Stimulated activated CD4-positive, alpha-beta T cell treated with anti-CD3 and anti-CD28 coated beads, Interleukin-12 subunit alpha, Interleukin-12 subunit beta, amount 100 ng/mL, for 24 hours (primary cell): ENCODE data around the gene DYSF.
"Not testable (repeated sequence)": the region's sequence is repeated elsewhere in the genome, so short reads cannot be mapped to it uniquely, and the experiment has no call there.

Experiments used
- DNase-seq, 2 experiments: peaks; one replicate each; pipeline ENCODE4 v3.0.0-alpha.2; 2020; ENCODE audit warnings: low read depth in 2 of 2

DYSF gene

DNA sequence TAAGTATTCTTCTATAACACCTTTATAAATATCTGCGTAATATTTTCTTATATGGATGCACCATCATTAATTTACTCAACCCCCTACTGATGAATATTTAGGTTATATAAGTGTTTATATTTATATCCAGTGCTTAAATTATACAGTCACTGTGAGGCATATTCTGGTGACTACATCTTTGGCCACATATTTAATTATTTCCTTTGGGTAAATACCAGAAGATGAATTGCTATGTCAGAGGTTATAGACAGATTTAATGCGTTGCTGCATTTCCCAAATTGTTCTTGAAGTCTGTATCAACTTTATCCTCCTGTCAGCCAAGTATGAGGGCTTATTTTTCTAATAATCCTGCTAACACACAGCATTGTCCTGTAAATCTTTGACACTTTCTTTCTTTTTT lies 18.7 kb downstream of the DYSF start:
- DNase-seq: no peak

DNA sequence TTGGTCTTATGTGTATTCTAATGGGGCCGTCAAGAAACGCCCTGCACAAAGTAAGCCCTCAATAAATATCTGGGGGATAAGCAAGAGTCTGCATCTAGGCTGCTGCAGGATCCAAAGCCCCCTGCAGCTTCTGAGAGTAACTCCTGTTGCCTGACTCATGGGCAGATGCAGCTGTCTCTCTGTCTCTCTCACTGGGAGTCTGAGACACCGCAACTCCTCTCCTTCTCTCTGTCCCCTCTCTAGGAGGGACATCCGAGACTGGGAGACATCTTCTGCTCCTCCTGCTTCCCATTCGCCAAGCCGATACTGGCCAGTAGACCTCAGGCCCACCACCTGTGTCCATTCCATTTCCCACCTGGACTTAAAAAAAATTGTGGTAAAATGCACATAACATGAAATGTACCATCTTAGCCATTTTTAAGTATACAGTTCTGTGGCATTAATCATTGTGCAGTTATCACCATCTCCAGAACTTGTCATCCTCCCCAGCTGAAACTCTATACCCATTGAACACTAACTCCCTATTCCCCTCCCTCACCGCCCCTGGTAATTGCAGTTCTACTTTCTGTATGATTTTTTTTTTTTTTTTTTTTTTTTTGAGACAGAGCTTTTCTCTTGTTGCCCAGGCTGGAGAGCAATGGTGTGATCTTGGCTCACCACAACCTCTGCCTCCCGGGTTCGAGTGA lies 20.1 kb downstream of the DYSF start:
- DNase-seq: no peak

DNA sequence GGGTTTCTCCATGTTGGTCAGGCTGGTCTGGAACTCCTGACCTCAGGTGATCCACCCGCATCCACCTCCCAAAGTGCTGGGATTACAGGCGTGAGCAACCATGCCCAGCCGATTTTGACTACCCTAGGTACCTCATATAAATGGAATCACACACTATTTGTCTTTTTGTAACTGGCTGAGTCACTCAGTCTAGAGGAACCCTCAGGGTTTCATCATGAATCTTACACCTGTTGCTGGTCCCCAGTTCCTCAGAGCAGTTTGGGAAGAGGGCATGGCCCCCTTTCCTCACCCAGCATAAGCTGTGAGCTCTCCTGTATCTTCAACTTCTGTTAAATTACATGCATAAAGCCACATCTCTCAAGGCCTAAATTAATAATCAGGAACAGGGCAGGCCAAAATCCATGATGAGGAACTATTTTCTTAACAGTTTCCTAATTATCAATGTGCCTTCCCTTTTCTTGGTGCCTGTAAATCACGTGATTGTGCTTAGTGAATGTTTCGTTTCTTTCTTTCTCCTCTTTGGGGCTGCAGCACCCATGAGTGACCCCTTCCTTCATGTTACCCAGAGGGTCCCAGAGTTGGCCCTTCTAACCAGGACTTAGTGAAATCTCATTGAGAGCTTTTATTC lies 20.9 kb downstream of the DYSF start:
- DNase-seq: no peak

DNA sequence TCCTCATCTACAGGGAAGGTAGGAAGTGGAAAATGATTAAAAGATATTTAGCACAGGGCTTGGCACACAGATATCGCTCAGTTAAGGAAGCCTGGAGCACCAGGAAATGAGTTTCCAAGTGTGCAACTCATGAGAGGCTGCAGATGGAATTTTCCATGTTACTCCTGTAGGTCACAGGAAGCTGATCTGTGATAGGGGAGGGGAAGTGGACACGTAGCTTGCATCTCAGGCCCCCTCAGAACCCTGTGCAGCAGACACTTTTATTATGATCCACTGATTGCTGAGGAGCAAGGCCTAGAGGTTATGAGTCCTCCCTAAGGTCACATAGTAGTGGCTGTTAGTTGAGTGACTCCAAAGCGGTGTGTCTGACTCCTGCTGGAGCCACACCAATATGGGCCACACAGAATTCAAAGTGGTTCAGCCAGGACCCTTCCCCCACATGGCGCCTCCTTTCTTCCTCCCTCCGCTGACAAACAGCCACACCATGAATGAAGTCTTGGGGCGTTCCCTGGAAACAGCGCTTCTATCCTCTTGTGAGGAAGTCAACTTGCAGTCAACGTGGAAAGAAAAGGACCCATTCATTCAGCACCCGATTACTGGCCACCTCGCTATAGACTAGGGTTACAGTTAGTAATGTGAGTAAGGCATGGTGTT lies 21.5 kb downstream of the DYSF start:
- no peak for DNase-seq

DNA sequence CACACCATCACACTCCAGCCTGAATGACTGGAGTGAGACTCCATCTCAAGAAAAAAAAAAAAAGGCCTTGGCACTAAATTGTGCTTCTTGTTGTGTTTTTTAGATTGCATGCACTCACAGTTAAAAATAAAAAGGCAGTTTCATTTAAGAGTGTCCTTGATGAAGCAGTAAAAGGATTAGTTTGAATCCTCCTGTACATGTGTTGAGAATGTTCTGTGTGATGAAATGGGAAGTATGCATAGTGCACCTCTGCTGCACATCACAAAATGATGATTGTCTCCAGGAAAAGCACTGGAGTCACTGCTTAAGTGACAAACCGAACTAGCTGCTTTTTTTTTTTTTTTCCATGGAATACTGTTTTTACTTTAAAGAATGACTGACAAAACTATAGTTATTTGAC lies 23.1 kb downstream of the DYSF start:
- DNase-seq: no peak

GRCh38 chr2:71477231-71477691 lies 23.9 kb downstream of the DYSF start:
- DNase-seq: no peak

DNA sequence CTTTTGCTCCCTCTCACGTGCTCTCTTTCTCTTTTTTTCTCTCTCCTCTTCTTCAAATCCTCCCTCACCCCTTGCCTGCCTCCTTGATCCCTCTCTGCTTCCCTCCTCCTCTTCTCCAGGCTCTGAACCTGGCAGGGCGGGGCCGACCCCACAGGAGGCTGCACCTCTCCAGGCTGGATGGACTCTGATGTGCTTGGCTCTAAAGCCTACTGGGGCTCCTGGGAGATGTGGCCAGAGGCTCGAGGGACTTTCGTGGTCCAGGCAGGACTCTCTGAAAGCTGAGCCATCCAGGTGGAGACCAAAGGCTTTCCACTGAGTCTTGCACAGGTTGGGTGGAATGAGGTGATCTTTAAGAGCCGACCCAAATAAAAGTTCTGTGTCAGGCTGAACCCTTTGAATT lies 25.4 kb downstream of the DYSF start:
- no peak for DNase-seq

GRCh38 chr2:71479261-71479660 lies 25.9 kb downstream of the DYSF start:
- DNase-seq: no peak

- no peak for DNase-seq
Measured at GRCh38 chr2:71481111-71481510, 27.8 kb downstream of the DYSF start.

GRCh38 chr2:71482055-71482454 lies 28.7 kb downstream of the DYSF start:
- DNase-seq: no peak

- no peak for DNase-seq
Measured at GRCh38 chr2:71483246-71483645, 29.9 kb downstream of the DYSF start.

GRCh38 chr2:71484354-71484753 lies 31.0 kb downstream of the DYSF start:
- DNase-seq: no peak

DNA sequence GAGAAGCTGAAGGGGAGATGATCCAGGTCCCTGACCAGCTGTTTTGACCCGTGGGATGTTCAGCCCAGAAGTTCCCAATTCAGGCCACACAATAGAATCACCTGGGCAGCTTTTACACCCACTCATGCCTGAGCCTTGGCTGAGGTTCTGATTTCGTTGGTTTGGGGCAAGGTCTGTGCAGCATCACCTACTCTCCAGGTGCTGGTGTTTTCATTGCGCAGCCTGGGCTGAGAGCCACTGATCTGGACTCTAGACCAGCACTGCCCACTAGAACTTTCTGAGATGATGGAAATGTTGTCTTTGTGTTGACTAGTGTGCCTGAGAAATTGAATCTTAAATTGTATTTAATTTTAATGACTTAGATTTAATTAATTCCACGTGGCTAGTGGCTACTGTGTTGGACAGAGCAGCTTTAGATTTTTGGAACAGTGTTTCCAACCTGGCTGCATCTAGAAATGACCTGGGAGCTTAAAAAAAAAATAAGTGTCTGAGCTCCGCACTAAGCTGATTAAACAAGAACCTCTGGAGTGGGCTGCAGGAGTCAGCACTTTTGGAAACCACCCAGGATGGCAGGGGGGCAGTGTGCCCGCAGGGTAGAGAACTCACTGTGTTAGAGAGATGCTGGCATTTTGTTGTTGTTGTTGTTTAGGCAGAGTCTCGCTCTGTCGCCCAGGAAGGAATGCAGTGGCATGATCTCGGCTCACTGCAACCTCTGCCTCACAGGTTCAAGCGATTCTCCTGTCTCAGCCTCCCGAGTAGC lies 33.7 kb downstream of the DYSF start:
- DNase-seq: no peak

- DNase-seq: not testable (repeated sequence)
Measured at GRCh38 chr2:71491551-71491950, 38.2 kb downstream of the DYSF start.

DNA sequence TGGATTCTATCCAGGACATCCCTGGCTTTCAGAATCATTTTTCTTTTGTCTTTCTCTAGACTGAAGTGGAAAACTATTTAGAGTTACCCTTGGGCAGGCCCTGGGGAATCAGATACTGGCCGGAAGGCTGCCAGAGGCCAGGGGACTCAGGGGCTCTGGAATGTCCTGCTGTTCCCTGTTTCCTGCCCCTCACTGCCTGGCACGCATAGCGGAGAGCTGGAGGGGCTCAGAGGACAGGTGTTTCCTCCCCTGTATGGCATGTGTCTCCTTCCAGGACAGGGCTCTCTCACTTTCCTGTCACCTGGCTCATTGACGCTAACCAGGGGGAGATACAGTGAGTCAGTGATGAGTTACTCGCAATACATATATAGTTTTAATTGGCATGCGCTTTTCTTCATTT lies 38.8 kb downstream of the DYSF start:
- no peak for DNase-seq

GRCh38 chr2:71494091-71494490 lies 40.7 kb downstream of the DYSF start:
- no peak for DNase-seq

DNA sequence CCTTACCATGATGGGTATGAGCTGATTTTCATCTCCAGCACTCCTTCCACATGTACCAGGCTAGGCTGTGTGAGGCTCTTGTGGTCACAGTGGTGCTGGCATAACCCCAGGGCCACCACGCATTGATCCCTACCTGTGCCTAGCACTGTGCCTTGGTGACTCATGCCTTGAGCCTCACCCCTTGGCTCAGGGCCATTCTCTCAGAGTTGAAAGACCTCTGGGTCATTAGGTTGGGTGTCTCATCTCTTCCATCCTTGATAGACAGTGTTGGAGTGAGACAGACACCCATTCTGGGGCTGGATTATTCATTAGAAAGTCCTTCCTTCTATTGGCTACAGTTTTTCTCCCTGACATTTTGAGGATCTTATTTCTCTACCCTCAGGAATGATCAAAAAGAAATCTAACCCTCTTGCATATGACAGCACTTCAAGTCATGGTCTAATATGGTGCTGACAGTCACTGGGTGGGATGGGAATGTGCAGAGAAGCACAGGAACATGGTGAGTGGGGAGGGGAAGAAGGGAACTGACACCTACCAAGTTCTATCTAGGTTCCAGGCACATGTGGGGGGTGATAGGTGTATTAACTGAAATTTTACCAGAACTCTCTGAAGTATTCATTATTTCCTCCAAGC lies 41.3 kb downstream of the DYSF start:
- DNase-seq: no peak

DNA sequence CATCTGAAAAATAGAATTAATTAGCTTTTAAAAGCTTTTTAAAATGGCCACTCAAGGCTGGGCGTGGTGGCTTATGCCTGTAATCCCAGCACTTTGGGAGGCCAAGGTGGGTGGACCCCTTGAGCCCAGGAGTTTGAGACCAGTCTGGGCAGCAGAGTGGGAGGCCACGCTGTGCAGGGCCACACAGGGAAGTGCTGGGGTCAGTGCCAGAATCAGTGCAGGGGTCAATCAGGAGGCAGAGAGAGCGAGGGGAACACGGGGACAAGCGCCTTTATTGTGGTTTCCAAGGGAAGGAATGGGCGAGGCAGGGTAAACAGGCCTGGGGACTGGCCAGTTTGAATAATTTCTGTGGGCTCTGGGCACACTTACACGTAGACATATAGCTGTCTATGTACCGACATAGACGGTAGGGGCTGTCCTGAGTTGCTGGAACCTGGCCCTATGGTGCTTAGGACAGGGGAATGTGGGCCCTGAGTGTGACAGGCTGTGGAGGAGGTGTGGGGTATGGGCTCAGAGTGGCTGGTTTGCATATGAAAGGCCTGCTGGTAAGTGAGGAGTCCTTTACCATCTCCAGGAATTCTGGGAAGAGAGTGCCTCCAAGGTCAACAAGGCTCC lies 42.9 kb downstream of the DYSF start:
- no peak for DNase-seq

- no peak for DNase-seq
Measured at GRCh38 chr2:71498261-71498701, 44.9 kb downstream of the DYSF start.

- DNase-seq: no peak
Measured at GRCh38 chr2:71499691-71500090, 46.3 kb downstream of the DYSF start.

DNA sequence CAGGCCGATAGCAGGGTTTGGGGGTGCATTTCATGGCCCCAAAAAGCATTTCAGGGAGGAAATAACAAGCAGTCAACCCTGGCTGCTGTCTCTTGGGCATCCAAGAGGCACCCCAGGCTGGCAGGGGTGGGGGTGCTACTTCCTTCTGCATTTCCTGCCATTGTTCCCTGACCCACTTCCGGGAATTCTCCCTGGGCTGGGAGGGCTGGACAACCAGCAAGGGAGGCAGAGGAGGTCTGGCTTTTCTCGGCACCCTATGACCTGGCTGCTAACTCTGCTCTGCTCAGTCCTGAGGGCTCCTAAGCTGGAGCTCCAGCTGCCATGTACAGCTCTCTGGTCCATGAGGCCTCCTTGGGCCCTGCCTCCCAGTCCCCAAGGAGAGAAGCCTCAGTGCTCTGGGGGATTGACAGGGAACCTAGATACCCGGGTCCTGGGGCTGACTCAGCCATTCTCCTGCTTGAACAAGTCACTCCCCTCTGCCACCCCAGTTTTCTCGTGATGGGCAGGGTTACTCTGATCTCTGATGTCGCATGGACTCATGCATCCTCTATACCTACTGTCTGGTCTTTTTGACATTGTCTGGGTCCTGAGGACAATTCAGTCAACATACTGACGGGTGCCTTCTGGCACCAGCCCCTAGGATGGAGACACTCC lies 47.2 kb downstream of the DYSF start:
- no peak for DNase-seq
